HEK293 (cell line): Measurements from ENCODE around the gene POLR3A.
A peak's percentile ranks its signal among the peaks of the same experiment; 100 is the strongest.

ENCODE experiments used
- GFI1B ChIP-seq: fragments of 450-650 bp; formaldehyde crosslinking; IDR thresholded peaks from 2 replicates; pipeline ENCODE4 v1.5.1; 2016; ENCODE audit warnings: missing biosample characterization, missing genetic modification characterization
- HOXA7 ChIP-seq: sonication (generic); formaldehyde crosslinking; IDR thresholded peaks from 2 replicates; pipeline ENCODE4 v1.8.1; 2022; ENCODE audit warnings: missing genetic modification reagents, borderline replicate concordance
- MZF1 ChIP-seq: fragments of 450-650 bp; formaldehyde crosslinking; IDR thresholded peaks from 2 replicates; pipeline ENCODE4 v1.5.1; 2017; ENCODE audit warnings: missing biosample characterization, missing genetic modification characterization, borderline replicate concordance
- PRDM1 ChIP-seq: fragments of 450-650 bp; formaldehyde crosslinking; IDR thresholded peaks from 2 replicates; pipeline ENCODE4; 2016; ENCODE audit warnings: missing biosample characterization, missing genetic modification characterization
- PRDM2 ChIP-seq: fragments of 450-650 bp; formaldehyde crosslinking; IDR thresholded peaks from 2 replicates; pipeline ENCODE4 v1.5.1; 2016; ENCODE audit warnings: missing biosample characterization, missing genetic modification characterization, borderline replicate concordance
- RBAK ChIP-seq: fragments of 450-650 bp; formaldehyde crosslinking; IDR thresholded peaks from 2 replicates; pipeline ENCODE4 v1.5.1; 2016; ENCODE audit warnings: missing biosample characterization, missing genetic modification characterization
- TCF7L2 ChIP-seq: IDR thresholded peaks from 2 replicates; pipeline ENCODE4 v1.6.1; 2011; ENCODE audit warnings: low read depth, mild to moderate bottlenecking, inconsistent platforms, low read length, moderate library complexity, borderline replicate concordance
- ZBTB17 ChIP-seq: fragments of 450-650 bp; formaldehyde crosslinking; IDR thresholded peaks from 2 replicates; pipeline ENCODE4 v1.5.1; 2016; ENCODE audit warnings: missing biosample characterization, missing genetic modification characterization
- ZBTB8A ChIP-seq: fragments of 450-650 bp; formaldehyde crosslinking; IDR thresholded peaks from 2 replicates; pipeline ENCODE4 v1.5.1; 2016; ENCODE audit warnings: missing biosample characterization, missing genetic modification characterization
- ZEB2 ChIP-seq: fragments of 450-650 bp; formaldehyde crosslinking; IDR thresholded peaks from 2 replicates; pipeline ENCODE4 v1.5.1; 2016; ENCODE audit warnings: missing biosample characterization, missing genetic modification characterization
- ZIC2 ChIP-seq: fragments of 450-650 bp; formaldehyde crosslinking; IDR thresholded peaks from 2 replicates; pipeline ENCODE4 v1.5.1; 2016; ENCODE audit warnings: missing biosample characterization, missing genetic modification characterization
- ZNF10 ChIP-seq: fragments of 450-650 bp; formaldehyde crosslinking; IDR thresholded peaks from 2 replicates; pipeline ENCODE4 v1.5.1; 2017; ENCODE audit warnings: missing biosample characterization, missing genetic modification characterization
- ZNF133 ChIP-seq: fragments of 450-650 bp; formaldehyde crosslinking; IDR thresholded peaks from 2 replicates; pipeline ENCODE4 v1.5.1; 2016; ENCODE audit warnings: missing biosample characterization, missing genetic modification characterization
- ZNF155 ChIP-seq: fragments of 450-650 bp; formaldehyde crosslinking; IDR thresholded peaks from 2 replicates; pipeline ENCODE4 v1.5.1; 2016; ENCODE audit warnings: missing biosample characterization, missing genetic modification characterization
- ZNF157 ChIP-seq: fragments of 450-650 bp; formaldehyde crosslinking; IDR thresholded peaks from 2 replicates; pipeline ENCODE4 v1.5.1; 2016; ENCODE audit warnings: missing biosample characterization, missing genetic modification characterization
- ZNF221 ChIP-seq: fragments of 450-650 bp; formaldehyde crosslinking; IDR thresholded peaks from 2 replicates; pipeline ENCODE4 v1.5.1; 2017; ENCODE audit warnings: missing biosample characterization, missing genetic modification characterization, borderline replicate concordance
- ZNF248 ChIP-seq: fragments of 450-650 bp; formaldehyde crosslinking; IDR thresholded peaks from 2 replicates; pipeline ENCODE4 v1.5.1; 2017; ENCODE audit warnings: missing biosample characterization, missing genetic modification characterization
- ZNF274 ChIP-seq, 2 experiments: fragments of 200-500 bp in 1 of 2; fragments of 450-650 bp in 1 of 2; sonication (Bioruptor generic) in 1 of 2; formaldehyde crosslinking in 1 of 2; IDR thresholded peaks; 2 replicates each; pipeline versions ENCODE4 v1.5.1 to v1.6.1; 2014 to 2016; ENCODE audit warnings: borderline replicate concordance in 1 of 2, inconsistent platforms in 1 of 2, low read length in 1 of 2, missing biosample characterization in 1 of 2, missing genetic modification characterization in 1 of 2
- ZNF366 ChIP-seq: fragments of 450-650 bp; formaldehyde crosslinking; conservative IDR thresholded peaks from 2 replicates; pipeline ENCODE4 v1.5.1; 2016; ENCODE audit warnings: missing biosample characterization, missing genetic modification characterization
- ZNF37A ChIP-seq: fragments of 450-650 bp; IDR thresholded peaks from 2 replicates; pipeline ENCODE4 v1.5.1; 2018; ENCODE audit warnings: missing biosample characterization, missing genetic modification characterization
- ZNF514 ChIP-seq: fragments of 450-650 bp; formaldehyde crosslinking; IDR thresholded peaks from 2 replicates; pipeline ENCODE4 v1.5.1; 2016; ENCODE audit warnings: missing biosample characterization, missing genetic modification characterization
- ZNF544 ChIP-seq: fragments of 450-650 bp; formaldehyde crosslinking; IDR thresholded peaks from 2 replicates; pipeline ENCODE4 v1.5.0; 2017; ENCODE audit warnings: missing biosample characterization, missing genetic modification characterization
- ZNF596 ChIP-seq: fragments of 450-650 bp; IDR thresholded peaks from 2 replicates; pipeline ENCODE4 v1.5.0; 2018; ENCODE audit warnings: missing biosample characterization, mild to moderate bottlenecking, missing genetic modification characterization, moderate library complexity
- ZNF639 ChIP-seq: fragments of 450-650 bp; formaldehyde crosslinking; IDR thresholded peaks from 2 replicates; pipeline ENCODE4 v1.5.1; 2016; ENCODE audit warnings: missing biosample characterization, missing genetic modification characterization
- ZNF664 ChIP-seq: fragments of 450-650 bp; formaldehyde crosslinking; IDR thresholded peaks from 2 replicates; pipeline ENCODE4 v1.5.1; 2016; ENCODE audit warnings: missing biosample characterization, missing genetic modification characterization
- ZNF76 ChIP-seq: fragments of 450-650 bp; formaldehyde crosslinking; IDR thresholded peaks from 2 replicates; pipeline ENCODE4; 2016; ENCODE audit warnings: low read depth, missing biosample characterization, missing genetic modification characterization, borderline replicate concordance
- ZNF768 ChIP-seq: fragments of 450-650 bp; formaldehyde crosslinking; IDR thresholded peaks from 2 replicates; pipeline ENCODE4 v1.5.1; 2018; ENCODE audit warnings: missing biosample characterization, mild to moderate bottlenecking, missing genetic modification characterization
- TF ChIP-seq, protein P1 (sequence below): fragments of 450-650 bp; formaldehyde crosslinking; IDR thresholded peaks from 2 replicates; pipeline ENCODE4 v1.5.1; 2016; ENCODE audit warnings: missing biosample characterization, missing genetic modification characterization
- TF ChIP-seq, protein P2 (sequence below): fragments of 450-650 bp; formaldehyde crosslinking; IDR thresholded peaks from 2 replicates; pipeline ENCODE4 v1.5.1; 2016; ENCODE audit warnings: missing biosample characterization, missing genetic modification characterization

The POLR3A gene

GRCh38 chr10:78029269-78030226 is at the start of gene POLR3A (continued):
- TF ChIP-seq PRDM2 (tag by site-specific recombination) (no peak), ZBTB8A (tag by site-specific recombination) (peak; percentile 65), ZNF664 (tag by site-specific recombination) (peak; percentile 44; the same call in 1 of the 2 replicates), ZNF768 (no peak), PRDM1 (tag by site-specific recombination) (peak; percentile 80), ZNF157 (tag by site-specific recombination) (no peak), MZF1 (peak; percentile 23; the same call in 1 of the 2 replicates), ZNF639 (tag by site-specific recombination) (peak; percentile 83), ZNF596 (no peak), ZNF366 (tag by site-specific recombination) (peak; percentile 69), RBAK (tag by site-specific recombination) (no peak), ZNF133 (tag by site-specific recombination) (no peak), ZNF37A (tag by site-specific recombination) (no peak), ZNF155 (tag by site-specific recombination) (no peak), HOXA7 (CRISPR knock-in tag) (no peak), ZBTB17 (tag by site-specific recombination) (peak; percentile 87), TCF7L2 (no peak), ZNF274 (IDR thresholded peaks at IDR 0.05; ENCODE audit: low read length) (no peak), ZNF274 (tag by site-specific recombination; IDR thresholded peaks at IDR 0.05; ENCODE audit: borderline replicate concordance) (no peak), ZNF514 (tag by site-specific recombination) (no peak), GFI1B (tag by site-specific recombination) (peak; percentile 51; the same call in 1 of the 2 replicates), ZNF544 (no peak), ZNF10 (tag by site-specific recombination) (peak; percentile 76), ZNF76 (tag by site-specific recombination) (peak; percentile 65; the same call in 1 of the 2 replicates), ZNF248 (tag by site-specific recombination) (no peak), ZIC2 (tag by site-specific recombination) (peak; percentile 30; the same call in 1 of the 2 replicates), ZNF221 (tag by site-specific recombination) (no peak), ZEB2 (peak; percentile 86)
- TF ChIP-seq, protein P1, sequence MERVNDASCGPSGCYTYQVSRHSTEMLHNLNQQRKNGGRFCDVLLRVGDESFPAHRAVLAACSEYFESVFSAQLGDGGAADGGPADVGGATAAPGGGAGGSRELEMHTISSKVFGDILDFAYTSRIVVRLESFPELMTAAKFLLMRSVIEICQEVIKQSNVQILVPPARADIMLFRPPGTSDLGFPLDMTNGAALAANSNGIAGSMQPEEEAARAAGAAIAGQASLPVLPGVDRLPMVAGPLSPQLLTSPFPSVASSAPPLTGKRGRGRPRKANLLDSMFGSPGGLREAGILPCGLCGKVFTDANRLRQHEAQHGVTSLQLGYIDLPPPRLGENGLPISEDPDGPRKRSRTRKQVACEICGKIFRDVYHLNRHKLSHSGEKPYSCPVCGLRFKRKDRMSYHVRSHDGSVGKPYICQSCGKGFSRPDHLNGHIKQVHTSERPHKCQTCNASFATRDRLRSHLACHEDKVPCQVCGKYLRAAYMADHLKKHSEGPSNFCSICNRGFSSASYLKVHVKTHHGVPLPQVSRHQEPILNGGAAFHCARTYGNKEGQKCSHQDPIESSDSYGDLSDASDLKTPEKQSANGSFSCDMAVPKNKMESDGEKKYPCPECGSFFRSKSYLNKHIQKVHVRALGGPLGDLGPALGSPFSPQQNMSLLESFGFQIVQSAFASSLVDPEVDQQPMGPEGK (tag by site-specific recombination) = peak; percentile 59
- TF ChIP-seq, protein P2, sequence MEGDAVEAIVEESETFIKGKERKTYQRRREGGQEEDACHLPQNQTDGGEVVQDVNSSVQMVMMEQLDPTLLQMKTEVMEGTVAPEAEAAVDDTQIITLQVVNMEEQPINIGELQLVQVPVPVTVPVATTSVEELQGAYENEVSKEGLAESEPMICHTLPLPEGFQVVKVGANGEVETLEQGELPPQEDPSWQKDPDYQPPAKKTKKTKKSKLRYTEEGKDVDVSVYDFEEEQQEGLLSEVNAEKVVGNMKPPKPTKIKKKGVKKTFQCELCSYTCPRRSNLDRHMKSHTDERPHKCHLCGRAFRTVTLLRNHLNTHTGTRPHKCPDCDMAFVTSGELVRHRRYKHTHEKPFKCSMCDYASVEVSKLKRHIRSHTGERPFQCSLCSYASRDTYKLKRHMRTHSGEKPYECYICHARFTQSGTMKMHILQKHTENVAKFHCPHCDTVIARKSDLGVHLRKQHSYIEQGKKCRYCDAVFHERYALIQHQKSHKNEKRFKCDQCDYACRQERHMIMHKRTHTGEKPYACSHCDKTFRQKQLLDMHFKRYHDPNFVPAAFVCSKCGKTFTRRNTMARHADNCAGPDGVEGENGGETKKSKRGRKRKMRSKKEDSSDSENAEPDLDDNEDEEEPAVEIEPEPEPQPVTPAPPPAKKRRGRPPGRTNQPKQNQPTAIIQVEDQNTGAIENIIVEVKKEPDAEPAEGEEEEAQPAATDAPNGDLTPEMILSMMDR = peak; percentile 95
